Glutamatergic neuron (in vitro differentiated cells): Measurements from ENCODE around the gene FNDC1. TPM values are rescaled to one million over a fixed set of nuclear protein-coding genes. Genes with fewer than 3 reads are reported as not detected.

Experiments used
- DNase-seq: peaks from one replicate; pipeline ENCODE4 v3.0.0; 2022
- H3K27ac Mint-ChIP-seq: one replicate; pipeline ENCODE4 v1.8.0; 2020; ENCODE audit warnings: mild to moderate bottlenecking, mixed read lengths, inconsistent platforms; ENCODE audit not compliant: unreplicated experiment
- H3K27me3 Mint-ChIP-seq: one replicate; pipeline ENCODE4 v1.8.0; 2020; ENCODE audit warnings: mild to moderate bottlenecking, moderate library complexity, mixed read lengths, inconsistent platforms; ENCODE audit not compliant: unreplicated experiment
- H3K36me3 Mint-ChIP-seq: one replicate; pipeline ENCODE4 v1.8.0; 2020; ENCODE audit warnings: mild to moderate bottlenecking, mixed read lengths, inconsistent platforms; ENCODE audit not compliant: unreplicated experiment
- H3K4me1 Mint-ChIP-seq: one replicate; pipeline ENCODE4 v1.8.0; 2020; ENCODE audit warnings: mild to moderate bottlenecking, low read depth, mixed read lengths, inconsistent platforms; ENCODE audit not compliant: unreplicated experiment
- H3K4me3 Mint-ChIP-seq: one replicate; pipeline ENCODE4 v1.8.0; 2020; ENCODE audit warnings: mild to moderate bottlenecking, mixed read lengths, inconsistent platforms; ENCODE audit not compliant: unreplicated experiment
- H3K9me3 Mint-ChIP-seq: one replicate; pipeline ENCODE4 v1.8.0; 2020; ENCODE audit warnings: mild to moderate bottlenecking, moderate library complexity, mixed read lengths, inconsistent platforms; ENCODE audit not compliant: unreplicated experiment
- total RNA-seq: library from RNA; stranded (reverse); fragmentation: NEBNext Ultra II Directional; extraction: Animal tissue kit (Norgen Biotek cat#: 25700); gene quantifications from one replicate; pipeline ENCODE4 v1.2.1, GENCODE V29; 2021; ENCODE audit not compliant: unreplicated experiment
- TF ChIP-seq, protein P1 (sequence below): fragments of 200-600 bp; sonication (generic); IDR thresholded peaks from one replicate; pipeline ENCODE4 v1.5.0; 2021; ENCODE audit not compliant: partially characterized antibody, unreplicated experiment

Gene FNDC1
- total RNA-seq, 1 donor from 2014 or later, result 0.88 TPM

GRCh38 chr6:159298840-159299239, 129.6 kb downstream of the FNDC1 start:
- TF ChIP-seq, protein P1, sequence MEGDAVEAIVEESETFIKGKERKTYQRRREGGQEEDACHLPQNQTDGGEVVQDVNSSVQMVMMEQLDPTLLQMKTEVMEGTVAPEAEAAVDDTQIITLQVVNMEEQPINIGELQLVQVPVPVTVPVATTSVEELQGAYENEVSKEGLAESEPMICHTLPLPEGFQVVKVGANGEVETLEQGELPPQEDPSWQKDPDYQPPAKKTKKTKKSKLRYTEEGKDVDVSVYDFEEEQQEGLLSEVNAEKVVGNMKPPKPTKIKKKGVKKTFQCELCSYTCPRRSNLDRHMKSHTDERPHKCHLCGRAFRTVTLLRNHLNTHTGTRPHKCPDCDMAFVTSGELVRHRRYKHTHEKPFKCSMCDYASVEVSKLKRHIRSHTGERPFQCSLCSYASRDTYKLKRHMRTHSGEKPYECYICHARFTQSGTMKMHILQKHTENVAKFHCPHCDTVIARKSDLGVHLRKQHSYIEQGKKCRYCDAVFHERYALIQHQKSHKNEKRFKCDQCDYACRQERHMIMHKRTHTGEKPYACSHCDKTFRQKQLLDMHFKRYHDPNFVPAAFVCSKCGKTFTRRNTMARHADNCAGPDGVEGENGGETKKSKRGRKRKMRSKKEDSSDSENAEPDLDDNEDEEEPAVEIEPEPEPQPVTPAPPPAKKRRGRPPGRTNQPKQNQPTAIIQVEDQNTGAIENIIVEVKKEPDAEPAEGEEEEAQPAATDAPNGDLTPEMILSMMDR, result no peak
- H3K9me3 Mint-ChIP-seq, result no peaks in the 10 kb centered on the region
- peaks cover 3% of the 10 kb centered on the region for H3K36me3 Mint-ChIP-seq
- no peak overlapping the region for H3K27ac Mint-ChIP-seq
- no peak overlapping the region for H3K4me3 Mint-ChIP-seq
- DNase-seq, result no peak
- H3K27me3 Mint-ChIP-seq, result no peaks in the 10 kb centered on the region
- H3K4me1 Mint-ChIP-seq, result no peaks in the 10 kb centered on the region

GRCh38 chr6:159299566-159299965, 130.4 kb downstream of the FNDC1 start:
- Mint-ChIP-seq H3K36me3 (peaks cover 3% of the 10 kb centered on the region), H3K9me3 (no peaks in the 10 kb centered on the region), H3K4me3 (no peak overlapping the region), H3K27me3 (no peaks in the 10 kb centered on the region), H3K27ac (no peak overlapping the region), H3K4me1 (no peaks in the 10 kb centered on the region)
- DNase-seq, result no peak
- TF ChIP-seq, protein P1, result no peak

DNA sequence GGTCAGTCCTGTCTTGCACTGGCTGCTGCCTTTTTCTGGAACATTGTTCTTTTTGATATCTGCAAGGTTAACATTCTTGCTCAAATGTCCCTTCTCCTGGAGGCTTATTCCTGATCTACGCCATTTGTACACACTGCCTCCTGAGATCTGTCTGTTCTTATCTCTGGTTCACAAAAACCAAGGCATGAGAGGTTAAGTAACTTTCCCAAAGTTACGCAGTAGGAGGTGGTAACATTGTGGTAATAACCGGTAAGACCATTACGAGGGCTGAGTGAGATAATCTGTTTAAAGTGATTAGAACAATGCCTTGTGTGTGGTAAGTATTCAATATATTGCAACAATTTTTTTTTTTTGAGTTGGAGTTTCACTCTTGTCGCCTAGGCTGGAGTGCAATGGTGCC, 132.1 kb downstream of the FNDC1 start:
- Mint-ChIP-seq H3K27ac (no peak overlapping the region), H3K9me3 (no peaks in the 10 kb centered on the region), H3K4me3 (no peak overlapping the region), H3K27me3 (peaks cover 2% of the 10 kb centered on the region), H3K4me1 (no peaks in the 10 kb centered on the region), H3K36me3 (peaks cover 3% of the 10 kb centered on the region)
- DNase-seq, result no peak
- TF ChIP-seq, protein P1, result no peak

DNA sequence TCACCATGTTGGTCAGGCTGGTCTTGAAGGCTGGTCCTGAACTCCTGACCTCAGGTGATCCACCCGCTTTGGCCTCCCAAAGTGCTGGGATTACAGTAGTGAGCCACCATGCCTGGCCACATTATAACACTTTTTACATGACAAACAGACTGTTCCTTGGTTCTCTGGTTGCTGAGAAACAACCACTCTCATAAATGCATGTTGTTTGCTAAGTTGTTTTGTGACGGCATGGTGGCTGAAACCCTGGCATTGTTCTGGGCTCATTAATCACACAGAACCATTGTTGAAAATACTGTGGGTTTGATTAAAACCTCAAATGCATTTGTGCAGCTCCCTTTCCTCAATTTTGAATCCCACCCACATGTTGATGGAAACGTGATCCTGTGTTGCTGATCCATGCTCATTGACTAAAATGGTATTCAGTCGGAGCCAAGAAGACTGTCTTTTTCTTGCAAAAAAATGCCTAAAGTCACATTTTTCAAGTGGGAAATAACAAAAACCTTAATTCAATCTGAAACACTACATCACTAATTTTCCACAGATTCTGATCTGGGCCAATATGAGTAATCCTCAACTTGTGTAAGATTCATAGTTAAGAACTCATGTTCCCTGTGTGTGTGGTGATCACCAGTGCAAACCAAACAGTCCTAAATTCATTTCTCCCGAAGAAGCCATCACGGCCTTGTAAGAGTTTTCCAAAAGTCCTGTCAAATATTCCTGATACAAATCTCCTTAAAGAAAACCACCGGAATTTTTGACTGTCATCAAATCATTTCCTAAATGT, 132.8 kb downstream of the FNDC1 start:
- H3K4me1 Mint-ChIP-seq, result no peaks in the 10 kb centered on the region
- no peak for DNase-seq
- peaks cover 3% of the 10 kb centered on the region for H3K36me3 Mint-ChIP-seq
- TF ChIP-seq, protein P1, result no peak
- peaks cover 2% of the 10 kb centered on the region for H3K27me3 Mint-ChIP-seq
- H3K9me3 Mint-ChIP-seq, result no peaks in the 10 kb centered on the region
- H3K27ac Mint-ChIP-seq, result no peak overlapping the region
- H3K4me3 Mint-ChIP-seq, result no peak overlapping the region

DNA sequence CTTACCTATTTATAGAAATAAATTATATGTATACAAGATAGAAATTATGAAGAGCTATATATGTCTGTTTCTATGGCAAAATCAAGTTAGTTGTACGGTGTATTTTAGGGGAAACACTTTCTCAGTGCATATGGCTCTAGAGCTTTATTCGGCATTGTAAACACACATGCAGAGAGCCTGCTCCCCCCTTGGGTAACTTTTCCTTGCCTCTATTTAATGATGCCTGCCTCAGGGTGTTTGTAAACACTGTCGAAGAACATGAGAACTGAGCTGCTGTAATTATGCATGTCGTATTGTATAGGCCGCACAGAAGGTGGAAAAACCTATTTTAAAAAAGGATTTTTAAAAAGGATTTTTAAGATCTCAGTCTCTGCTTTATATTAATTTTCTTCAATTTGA, 133.4 kb downstream of the FNDC1 start:
- DNase-seq, result no peak

More for the DNA sequence above, 133.4 kb downstream of the FNDC1 start:
- H3K9me3 Mint-ChIP-seq, result no peaks in the 10 kb centered on the region
- peaks cover 3% of the 10 kb centered on the region for H3K36me3 Mint-ChIP-seq
- no peaks in the 10 kb centered on the region for H3K4me1 Mint-ChIP-seq
- H3K27me3 Mint-ChIP-seq, result peaks cover 2% of the 10 kb centered on the region
- no peak overlapping the region for H3K4me3 Mint-ChIP-seq
- TF ChIP-seq, protein P1, result no peak
- no peak overlapping the region for H3K27ac Mint-ChIP-seq
